ENCODE results near the gene TCEANC2.

GRCh38 chr1:54105736-54106269 lies 52.4 kb downstream of the TCEANC2 start:
- TF ChIP-seq ZNF274 (IDR thresholded peaks at IDR 0.05; ENCODE audit: low read depth, low read length) (no peak), SUZ12 (IDR thresholded peaks at IDR 0.05; ENCODE audit: extremely low read depth, insufficient read depth, insufficient read length) (no peak)

All from NT2/D1 (cell line).